Astrocyte of the cerebellum (primary cell): ENCODE data around the gene ANTKMT.

ENCODE experiments used
- DNase-seq: peaks from one replicate; pipeline ENCODE4 v3.0.0-alpha.2; 2011; ENCODE audit warnings: low read depth
- H3K4me3 ChIP-seq: 2 replicates; pipeline ENCODE4 v1.5.1; 2011; ENCODE audit warnings: mild to moderate bottlenecking, low read depth, low read length, moderate library complexity
- CTCF ChIP-seq: IDR thresholded peaks from 2 replicates; pipeline ENCODE4 v1.5.1; 2012; ENCODE audit warnings: low read length, low read depth, moderate library complexity, mild to moderate bottlenecking; ENCODE audit errors: missing control alignments
- in situ Hi-C: cut with HindIII; loops from 2 replicates; pipeline ENCODE4 v1.10.0; 2017; ENCODE audit warnings: low sequenced_read_pairs

Gene ANTKMT

GRCh38 chr16:728131-728889 is 7.4 kb downstream of the ANTKMT start:
- DNase-seq = no peak
- TF ChIP-seq CTCF = no peak
- in situ Hi-C loops = no loop called here
- H3K4me3 ChIP-seq = peak overlapping the region; percentile 60

GRCh38 chr16:728890-729744 is 8.2 kb downstream of the ANTKMT start:
- DNase-seq = no peak
- peak overlapping the region; percentile 60 for H3K4me3 ChIP-seq
- in situ Hi-C loops = no loop called here
- no peak for TF ChIP-seq CTCF

DNA sequence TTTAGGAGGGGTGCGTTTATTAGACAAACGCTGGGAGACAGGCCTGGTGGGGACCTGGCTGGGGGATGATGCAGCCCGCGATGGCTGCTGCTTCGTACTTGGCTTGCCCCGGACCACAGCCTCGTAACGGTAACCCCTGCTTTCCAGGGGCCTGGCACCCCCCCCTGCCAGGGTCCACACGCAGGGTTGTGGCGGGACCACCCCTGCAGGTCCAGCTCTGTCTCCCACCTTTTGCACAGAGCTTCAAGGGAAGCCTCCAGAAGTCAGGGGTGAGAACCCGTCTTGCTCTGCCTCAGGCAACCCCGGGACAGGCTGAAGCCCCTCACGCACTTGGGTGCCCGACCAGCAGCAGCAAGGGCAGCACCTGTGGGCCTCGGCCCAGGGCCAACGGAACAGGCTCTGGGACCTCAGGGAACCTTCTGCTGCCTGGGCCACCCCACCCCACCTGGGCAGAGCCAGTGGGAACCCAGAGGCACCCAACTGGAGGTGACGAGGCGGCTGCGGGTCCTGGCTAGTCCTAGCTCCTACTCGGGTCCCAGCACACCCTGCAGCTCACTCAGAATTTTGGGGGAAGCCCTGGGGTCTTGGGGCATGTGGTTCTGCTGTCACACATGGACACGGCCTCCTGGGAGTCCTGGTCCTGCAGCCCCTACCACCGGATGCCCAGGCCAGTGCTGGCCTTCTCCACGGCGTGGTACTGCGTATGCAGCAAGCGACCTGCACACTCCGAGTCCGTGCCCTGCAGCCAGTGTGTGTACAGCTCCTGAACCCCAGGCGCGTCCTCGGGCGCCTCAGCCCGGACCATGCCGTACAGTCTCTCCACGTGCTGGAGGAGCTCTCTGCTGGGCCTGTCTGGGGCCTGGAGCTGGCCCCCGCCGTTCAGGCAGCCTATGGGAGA is 9.1 kb downstream of the ANTKMT start:
- H3K4me3 ChIP-seq = no peak overlapping the region

DNA sequence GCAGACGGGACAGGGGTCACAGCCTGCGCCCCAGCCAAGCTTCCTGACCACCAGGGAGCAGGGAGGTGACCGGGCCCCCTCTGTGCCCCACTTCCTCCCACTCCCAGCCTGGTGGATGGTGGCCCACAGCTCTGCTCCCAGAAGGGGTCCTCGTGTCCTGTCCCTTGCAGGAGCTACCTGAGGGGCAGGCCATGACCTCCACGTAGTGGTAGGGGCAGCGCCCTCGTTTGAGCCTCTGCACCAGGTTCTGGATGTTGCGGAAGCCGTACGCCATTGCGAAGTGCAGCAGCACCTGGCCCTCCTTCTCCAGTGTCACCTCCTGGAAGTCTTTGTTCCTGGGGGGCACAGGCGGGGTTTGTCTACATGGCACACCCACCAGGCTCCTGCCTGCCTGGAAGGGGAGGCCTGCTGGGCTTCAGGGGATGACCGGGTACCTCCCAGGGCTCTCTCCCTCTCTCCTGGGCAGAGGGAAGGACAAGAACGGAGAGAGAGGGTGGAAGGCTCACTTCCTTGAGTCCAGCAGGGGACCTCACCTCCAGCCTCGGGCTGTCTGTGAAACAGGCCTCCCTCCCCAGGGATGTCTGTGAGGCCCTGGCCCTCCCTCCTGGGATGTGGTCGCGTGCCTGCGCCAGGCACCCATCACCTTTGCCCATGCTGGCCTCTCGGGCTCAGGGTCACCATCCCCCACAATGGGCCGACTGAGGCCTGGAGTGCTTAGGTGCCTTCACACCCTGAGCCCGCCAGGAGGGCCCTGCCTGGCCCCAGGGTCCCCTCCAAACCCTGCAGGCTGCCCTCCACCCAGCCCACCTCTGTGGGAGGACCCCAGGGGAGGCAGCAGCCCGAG is 9.9 kb downstream of the ANTKMT start:
- TF ChIP-seq CTCF = no peak
- H3K4me3 ChIP-seq = no peak overlapping the region
- in situ Hi-C loops = no loop called here
- no peak for DNase-seq

More for the DNA sequence above, 9.1 kb downstream of the ANTKMT start:
- in situ Hi-C loops = no loop called here
- no peak for TF ChIP-seq CTCF
- DNase-seq = no peak

DNA sequence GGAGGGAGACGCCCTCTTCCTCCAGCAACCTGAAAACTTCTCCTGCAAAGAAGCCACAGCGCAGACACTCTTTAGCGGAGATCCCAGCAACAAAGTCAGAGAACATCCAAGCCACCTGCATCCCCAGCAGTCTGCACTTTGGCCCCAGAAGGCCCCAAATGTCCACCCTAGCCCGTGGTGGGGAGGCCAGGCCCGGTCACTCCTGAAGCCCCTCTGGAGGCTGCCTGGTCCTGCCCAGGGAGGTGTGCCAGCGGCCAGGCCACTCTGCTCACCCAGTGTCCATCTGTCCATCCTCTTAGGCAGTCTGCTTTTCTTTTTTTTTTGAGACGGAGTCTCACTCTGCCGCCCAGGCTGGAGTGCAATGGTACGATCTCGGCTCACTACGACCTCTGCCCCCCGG is 11.4 kb downstream of the ANTKMT start:
- in situ Hi-C loops = no loop called here
- no peak for DNase-seq
- no peak overlapping the region for H3K4me3 ChIP-seq
- no peak for TF ChIP-seq CTCF

- in situ Hi-C loops = no loop called here
- H3K4me3 ChIP-seq = no peak overlapping the region
- DNase-seq = no peak
- TF ChIP-seq CTCF = no peak
These were observed 12.0 kb downstream of the ANTKMT start for GRCh38 chr16:732936-733335.
